ES-I3 (cell line): ENCODE results near the gene PHTF1.

ENCODE experiments used
- H3K36me3 ChIP-seq: 2 replicates; pipeline ENCODE4 v1.6.1; 2013; ENCODE audit warnings: mild to moderate bottlenecking, low read length, control low read depth, moderate library complexity; ENCODE audit not compliant: insufficient read depth
- H3K4me1 ChIP-seq: 2 replicates; pipeline ENCODE4 v1.6.1; 2013; ENCODE audit warnings: mild to moderate bottlenecking, control low read depth, low read length; ENCODE audit not compliant: insufficient read depth
- H3K9ac ChIP-seq: 2 replicates; pipeline ENCODE4 v1.6.1; 2013; ENCODE audit warnings: low read depth, mild to moderate bottlenecking, low read length, moderate library complexity
- H3K9me3 ChIP-seq: 2 replicates; pipeline ENCODE4 v1.6.1; 2013; ENCODE audit warnings: mild to moderate bottlenecking, low read length, moderate library complexity; ENCODE audit not compliant: control insufficient read depth, insufficient read depth

Gene PHTF1

GRCh38 chr1:113657126-113657525 lies 102.2 kb downstream of the PHTF1 start:
- no peaks in the 10 kb centered on the region for H3K4me1 ChIP-seq
- no peaks in the 10 kb centered on the region for H3K36me3 ChIP-seq
- no peak overlapping the region for H3K9ac ChIP-seq

GRCh38 chr1:113654883-113655282 lies 104.4 kb downstream of the PHTF1 start:
- H3K9me3 ChIP-seq, result no peaks in the 10 kb centered on the region
- no peaks in the 10 kb centered on the region for H3K4me1 ChIP-seq
- no peak overlapping the region for H3K9ac ChIP-seq
- H3K36me3 ChIP-seq, result no peaks in the 10 kb centered on the region

More at GRCh38 chr1:113657126-113657525, 102.2 kb downstream of the PHTF1 start:
- no peaks in the 10 kb centered on the region for H3K9me3 ChIP-seq

GRCh38 chr1:113653741-113654140 lies 105.5 kb downstream of the PHTF1 start:
- H3K4me1 ChIP-seq, result no peaks in the 10 kb centered on the region
- no peak overlapping the region for H3K9ac ChIP-seq
- no peaks in the 10 kb centered on the region for H3K36me3 ChIP-seq
- H3K9me3 ChIP-seq, result no peaks in the 10 kb centered on the region

DNA sequence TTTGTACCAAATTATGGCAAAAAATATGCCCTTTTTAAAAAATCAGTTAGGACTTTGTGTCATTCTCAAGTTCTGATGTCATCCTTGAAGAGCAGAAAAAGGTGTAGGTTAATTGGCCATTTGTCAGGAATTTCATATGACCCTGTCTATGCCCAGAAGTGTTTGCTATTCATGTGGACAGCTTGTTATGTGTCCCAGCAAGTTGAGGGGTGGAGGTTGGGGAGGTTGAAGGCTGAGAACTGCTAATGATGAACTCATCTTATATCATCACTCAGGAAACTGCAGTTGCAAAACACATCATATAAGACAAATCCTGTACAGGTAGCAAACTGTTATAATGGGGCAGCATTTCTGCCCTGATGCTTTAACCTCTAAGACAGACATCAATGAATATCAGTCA lies 106.5 kb downstream of the PHTF1 start:
- no peaks in the 10 kb centered on the region for H3K4me1 ChIP-seq
- no peak overlapping the region for H3K9ac ChIP-seq
- no peaks in the 10 kb centered on the region for H3K36me3 ChIP-seq
- no peaks in the 10 kb centered on the region for H3K9me3 ChIP-seq

GRCh38 chr1:113648478-113648877 lies 110.8 kb downstream of the PHTF1 start:
- H3K4me1 ChIP-seq, result no peaks in the 10 kb centered on the region
- no peak overlapping the region for H3K9ac ChIP-seq
- no peaks in the 10 kb centered on the region for H3K36me3 ChIP-seq
- H3K9me3 ChIP-seq, result no peaks in the 10 kb centered on the region

- no peak overlapping the region for H3K9ac ChIP-seq
- H3K4me1 ChIP-seq, result no peaks in the 10 kb centered on the region
- H3K9me3 ChIP-seq, result no peaks in the 10 kb centered on the region
- H3K36me3 ChIP-seq, result no peaks in the 10 kb centered on the region
Measured at GRCh38 chr1:113647164-113647563, 112.1 kb downstream of the PHTF1 start.
